HK-2 (cell line): ENCODE measurements around the gene LRRC4C.

ENCODE experiments used
- DNase-seq: peaks from one replicate; pipeline ENCODE4 v3.0.0-alpha.2; 2018; ENCODE audit not compliant: unreplicated experiment

Gene LRRC4C

GRCh38 chr11:41250408-41250935 is 209.0 kb downstream of the LRRC4C start:
- DNase-seq = no peak

- no peak for DNase-seq
Observed at GRCh38 chr11:41247621-41248020, 211.8 kb downstream of the LRRC4C start.

GRCh38 chr11:41246399-41246745 is 213.1 kb downstream of the LRRC4C start:
- DNase-seq = no peak

- peak; percentile 0 for DNase-seq
Observed at GRCh38 chr11:41245704-41246398, 213.6 kb downstream of the LRRC4C start.

GRCh38 chr11:41245184-41245583 is 214.3 kb downstream of the LRRC4C start:
- no peak for DNase-seq

GRCh38 chr11:41237382-41237781 is 222.1 kb downstream of the LRRC4C start:
- DNase-seq = no peak

- no peak for DNase-seq
Observed at GRCh38 chr11:41235668-41236067, 223.8 kb downstream of the LRRC4C start.

- no peak for DNase-seq
Observed at GRCh38 chr11:41225856-41226633, 233.4 kb downstream of the LRRC4C start.

- DNase-seq = no peak
Observed at GRCh38 chr11:41222236-41222635, 237.2 kb downstream of the LRRC4C start.

GRCh38 chr11:41206388-41206787 is 253.1 kb downstream of the LRRC4C start:
- DNase-seq = no peak

GRCh38 chr11:41201156-41201555 is 258.3 kb downstream of the LRRC4C start:
- DNase-seq = peak; percentile 22

- no peak for DNase-seq
Observed at GRCh38 chr11:41190437-41191082, 268.9 kb downstream of the LRRC4C start.

GRCh38 chr11:41189701-41190436 is 269.6 kb downstream of the LRRC4C start:
- no peak for DNase-seq

- no peak for DNase-seq
Observed at GRCh38 chr11:41177791-41178190, 281.7 kb downstream of the LRRC4C start.

- no peak for DNase-seq
Observed at GRCh38 chr11:41175304-41175972, 284.0 kb downstream of the LRRC4C start.

GRCh38 chr11:41146326-41146725 is 313.1 kb downstream of the LRRC4C start:
- DNase-seq = no peak

- no peak for DNase-seq
Observed at GRCh38 chr11:41145420-41145819, 314.0 kb downstream of the LRRC4C start.

GRCh38 chr11:41134971-41135370 is 324.5 kb downstream of the LRRC4C start:
- DNase-seq = no peak

GRCh38 chr11:41133023-41133422 is 326.4 kb downstream of the LRRC4C start:
- no peak for DNase-seq

GRCh38 chr11:41121600-41121999 is 337.9 kb downstream of the LRRC4C start:
- DNase-seq = no peak

- no peak for DNase-seq
Observed at GRCh38 chr11:41119484-41119883, 340.0 kb downstream of the LRRC4C start.
